ENCODE measurements around the gene SUCNR1.
"Not testable (repeated sequence)": the region's sequence is repeated elsewhere in the genome, so short reads cannot be mapped to it uniquely, and the experiment has no call there.

The SUCNR1 gene

DNA sequence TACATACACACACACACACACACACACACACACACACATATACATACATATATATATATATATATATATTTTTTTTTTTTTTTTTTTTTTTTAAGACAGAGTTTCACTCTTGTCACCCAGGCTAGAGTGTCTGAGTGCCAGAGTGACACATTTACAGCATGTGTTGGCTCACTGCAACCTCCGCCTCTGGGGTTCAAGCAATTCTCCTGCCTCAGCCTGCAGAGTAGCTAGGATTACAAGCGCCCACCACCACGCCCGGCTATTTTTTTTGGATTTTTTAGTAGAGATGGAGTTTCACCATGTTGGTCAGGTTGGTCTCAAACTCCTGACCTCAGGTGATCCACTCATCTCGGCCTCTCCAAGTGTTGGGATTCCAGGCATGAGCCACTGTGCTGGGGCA is 636 bp downstream of the SUCNR1 start:
- not testable (repeated sequence) for DNase-seq

DNA sequence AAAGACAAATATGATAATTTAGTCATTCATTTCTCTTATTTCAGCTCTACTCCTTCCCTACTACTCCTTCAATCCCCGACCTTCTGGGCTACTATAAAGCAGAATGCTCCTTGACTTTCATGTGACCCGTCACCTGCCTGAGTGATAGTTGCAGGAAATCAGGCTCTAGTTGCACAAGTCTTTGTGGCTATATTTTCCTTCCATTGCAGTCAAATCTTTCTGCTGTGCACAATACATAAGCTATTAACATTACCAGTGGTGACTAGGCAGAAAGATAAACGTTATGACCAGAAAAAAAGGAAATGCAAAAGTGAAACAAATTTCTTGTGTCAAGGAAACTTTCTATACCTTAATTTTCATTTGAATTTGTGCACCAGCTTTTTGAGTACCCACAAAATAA is 2.3 kb downstream of the SUCNR1 start:
- DNase-seq: no peak

DNA sequence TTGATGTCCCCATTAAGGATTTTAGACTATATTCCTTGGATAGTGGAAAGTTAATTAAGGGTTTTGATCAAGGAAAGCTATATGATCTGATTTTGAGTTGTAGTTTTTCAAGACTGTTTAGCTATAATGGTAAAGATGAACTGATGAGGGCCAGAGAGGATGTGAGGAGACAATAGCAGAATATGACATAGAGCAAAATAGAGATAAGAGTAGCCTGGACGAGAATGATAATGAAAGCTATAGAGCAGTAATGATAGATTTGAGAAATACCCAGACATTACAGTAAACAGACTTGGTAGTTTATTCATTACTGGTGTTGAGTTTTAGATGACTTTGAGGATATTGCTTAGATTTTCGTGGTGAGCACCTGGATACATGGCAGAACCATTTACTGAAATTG is 3.8 kb downstream of the SUCNR1 start:
- no peak for DNase-seq

DNA sequence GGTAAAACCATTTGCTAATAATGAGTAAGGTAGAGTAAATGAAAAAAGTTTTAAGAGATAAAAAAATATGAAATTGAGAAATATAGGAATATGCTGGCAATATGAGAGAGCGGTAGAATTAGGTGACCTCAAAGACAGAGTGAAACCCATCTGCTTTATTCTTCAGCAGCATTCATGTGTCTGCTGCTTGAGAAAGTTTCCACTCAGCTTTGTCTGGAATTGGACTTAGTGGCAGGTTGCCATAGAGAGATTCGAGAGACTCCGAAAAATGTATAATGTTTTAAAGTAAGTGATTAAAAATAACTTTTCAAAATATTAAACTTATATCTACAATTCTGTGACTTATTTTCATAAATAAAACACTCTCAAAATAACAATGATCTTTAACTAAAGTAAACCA is 5.0 kb downstream of the SUCNR1 start:
- DNase-seq: no peak

DNA sequence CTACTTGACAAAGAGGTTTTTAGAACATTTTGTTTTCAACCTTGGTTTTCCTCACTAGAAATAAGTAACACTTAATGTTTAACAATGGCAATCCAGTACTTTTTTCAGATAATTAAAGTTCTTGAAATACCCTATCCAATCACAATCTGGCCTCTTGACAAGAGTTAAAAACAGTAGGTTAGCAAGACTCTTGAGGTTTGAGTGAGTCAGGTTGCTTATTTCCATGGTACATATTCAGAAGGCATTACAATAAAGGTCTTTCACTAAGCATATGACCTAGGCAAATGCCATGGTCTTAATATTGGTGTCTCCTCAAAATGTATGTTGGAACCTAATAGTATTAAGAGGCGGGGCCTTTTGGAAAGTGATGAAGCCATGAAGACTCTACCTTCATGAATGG is 5.6 kb downstream of the SUCNR1 start:
- DNase-seq: no peak

DNA sequence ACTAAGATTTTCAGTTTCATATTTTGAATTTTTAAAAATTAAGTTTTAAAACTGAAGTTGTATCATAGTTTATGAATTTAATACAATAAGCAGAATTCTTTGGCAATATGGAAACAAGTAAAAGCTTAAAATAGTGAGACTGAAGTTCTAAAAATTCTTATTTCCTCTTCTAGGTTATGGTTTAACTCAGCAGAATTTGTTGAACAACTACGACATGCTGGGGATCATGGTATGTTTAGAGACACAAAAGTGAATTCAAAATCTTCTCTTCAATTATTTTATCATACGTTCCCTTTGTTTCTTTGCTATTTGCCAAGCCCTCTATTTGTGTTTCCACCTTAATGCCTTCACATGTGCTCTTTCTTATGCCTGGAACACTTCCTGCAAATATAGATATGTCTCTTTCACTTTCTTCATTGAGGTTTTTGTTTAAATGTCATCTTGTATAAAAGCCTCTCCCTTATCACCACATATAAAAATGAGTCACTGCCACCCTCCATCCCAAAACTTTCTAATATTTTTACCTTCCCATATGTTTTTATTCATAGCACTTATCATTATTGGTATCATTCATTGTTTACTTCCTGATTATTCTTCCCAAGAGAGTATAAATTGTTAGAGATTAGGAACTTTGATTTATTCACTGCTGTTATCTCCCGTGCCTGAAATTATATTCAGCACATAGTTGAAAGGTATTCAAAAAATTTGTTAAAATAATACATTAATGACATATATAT is 6.4 kb downstream of the SUCNR1 start:
- no peak for DNase-seq

DNA sequence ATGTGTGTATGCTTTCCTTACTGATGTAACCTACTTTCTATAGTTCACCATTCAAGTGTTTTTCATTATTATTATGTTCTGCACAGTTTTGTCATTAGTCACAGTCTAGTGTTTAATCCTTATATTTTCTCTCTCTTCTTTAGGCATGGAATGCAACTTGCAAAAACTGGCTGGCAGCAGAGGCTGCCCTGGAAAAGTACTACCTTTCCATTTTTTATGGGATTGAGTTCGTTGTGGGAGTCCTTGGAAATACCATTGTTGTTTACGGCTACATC is 6.9 kb downstream of the SUCNR1 start:
- DNase-seq: no peak

DNA sequence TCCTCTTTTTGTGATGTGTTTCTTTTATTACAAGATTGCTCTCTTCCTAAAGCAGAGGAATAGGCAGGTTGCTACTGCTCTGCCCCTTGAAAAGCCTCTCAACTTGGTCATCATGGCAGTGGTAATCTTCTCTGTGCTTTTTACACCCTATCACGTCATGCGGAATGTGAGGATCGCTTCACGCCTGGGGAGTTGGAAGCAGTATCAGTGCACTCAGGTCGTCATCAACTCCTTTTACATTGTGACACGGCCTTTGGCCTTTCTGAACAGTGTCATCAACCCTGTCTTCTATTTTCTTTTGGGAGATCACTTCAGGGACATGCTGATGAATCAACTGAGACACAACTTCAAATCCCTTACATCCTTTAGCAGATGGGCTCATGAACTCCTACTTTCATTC is 7.7 kb downstream of the SUCNR1 start:
- DNase-seq: no peak

DNA sequence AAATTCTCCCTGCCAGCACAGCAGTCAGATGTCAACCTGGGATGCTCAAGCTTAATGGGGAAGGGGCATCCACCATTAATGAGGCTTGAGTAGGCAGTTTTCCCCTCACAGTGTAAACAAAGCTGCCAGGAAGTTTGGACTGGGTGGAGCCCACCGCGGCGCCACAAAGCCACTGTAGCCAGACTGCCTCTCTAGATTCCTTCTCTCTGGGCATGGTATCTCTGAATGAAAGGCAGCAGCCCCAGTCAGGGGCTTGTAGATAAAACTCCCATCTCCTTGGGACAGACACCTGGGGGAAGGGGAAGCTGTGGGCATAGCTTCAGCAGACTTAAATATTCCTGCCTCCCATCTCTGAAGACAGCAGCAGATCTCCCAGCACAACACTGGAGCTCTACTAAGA is 12.0 kb downstream of the SUCNR1 start:
- DNase-seq: not testable (repeated sequence)

DNA sequence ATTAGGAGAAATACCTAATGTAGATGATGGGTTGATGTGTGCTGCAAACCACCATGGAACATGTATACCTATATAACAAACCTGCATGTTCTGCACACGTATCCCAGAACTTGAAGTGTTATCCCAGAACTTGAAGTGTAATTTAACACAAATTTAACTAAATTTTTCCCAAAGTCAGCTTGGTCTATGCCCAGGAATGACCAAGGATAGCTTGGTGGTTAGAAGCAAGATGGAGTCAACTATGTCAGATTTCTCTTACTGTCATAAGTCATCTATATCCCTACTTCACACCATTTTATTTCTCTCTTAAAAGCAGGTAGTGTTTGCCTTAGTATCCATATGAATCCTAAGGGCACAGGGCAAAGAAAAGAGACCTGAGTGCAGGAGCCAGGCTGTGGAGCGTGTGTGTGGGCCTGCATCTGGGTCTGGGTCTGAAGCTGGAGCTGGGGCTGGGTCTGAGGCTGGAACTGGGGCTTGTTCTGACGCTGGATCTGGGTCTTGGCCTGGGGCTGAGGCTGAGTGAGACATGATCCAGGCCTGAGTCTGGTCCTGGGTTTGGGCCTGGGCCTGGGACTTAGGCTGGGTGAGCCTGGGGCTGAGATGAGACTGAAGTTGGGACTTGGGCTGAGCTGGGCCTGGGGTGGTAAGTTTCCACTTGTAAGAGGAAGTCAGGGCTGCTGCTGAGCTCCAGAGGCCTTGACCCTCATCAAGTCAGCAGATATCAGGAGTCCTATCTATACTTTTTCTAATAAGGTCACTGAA is 14.2 kb downstream of the SUCNR1 start:
- not testable (repeated sequence) for DNase-seq

DNA sequence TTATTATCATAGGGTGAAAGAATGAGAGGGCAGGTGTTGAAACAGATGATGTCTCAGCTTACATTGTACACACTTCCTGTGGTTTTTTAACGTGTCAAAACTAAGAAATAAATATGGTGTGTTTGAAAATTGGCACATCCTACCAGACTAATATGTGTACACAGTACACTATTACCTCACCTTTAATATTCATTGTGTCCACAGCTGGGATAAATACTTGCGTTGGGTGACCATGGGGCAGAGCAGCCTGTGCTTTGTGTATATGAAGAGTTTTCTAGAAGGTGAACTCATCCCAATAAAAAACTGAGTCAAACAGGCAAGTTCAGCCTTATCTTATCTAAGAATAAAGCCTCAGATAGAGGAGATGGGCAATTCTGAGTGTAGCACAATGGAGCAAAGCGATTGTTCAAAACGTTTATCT is 17.3 kb downstream of the SUCNR1 start:
- no peak for DNase-seq

DNA sequence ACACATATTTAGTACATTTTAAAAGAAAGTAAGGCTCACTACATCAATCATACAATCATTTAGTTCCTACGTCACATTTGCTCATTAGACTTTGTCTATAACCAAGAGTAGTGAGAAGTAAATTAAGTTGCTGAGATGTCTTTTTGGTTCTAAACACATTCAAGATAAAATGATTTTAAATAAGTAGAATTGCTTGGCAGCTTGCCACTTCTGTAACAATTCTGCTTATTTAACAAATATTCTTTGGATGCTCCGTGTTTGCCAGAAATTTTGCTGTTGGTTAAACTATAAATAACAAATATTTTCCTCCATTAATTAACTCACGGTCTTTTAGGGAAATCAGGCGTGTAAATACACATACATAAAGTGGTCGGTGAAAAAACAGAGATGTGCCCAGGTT is 18.3 kb downstream of the SUCNR1 start:
- DNase-seq: no peak

DNA sequence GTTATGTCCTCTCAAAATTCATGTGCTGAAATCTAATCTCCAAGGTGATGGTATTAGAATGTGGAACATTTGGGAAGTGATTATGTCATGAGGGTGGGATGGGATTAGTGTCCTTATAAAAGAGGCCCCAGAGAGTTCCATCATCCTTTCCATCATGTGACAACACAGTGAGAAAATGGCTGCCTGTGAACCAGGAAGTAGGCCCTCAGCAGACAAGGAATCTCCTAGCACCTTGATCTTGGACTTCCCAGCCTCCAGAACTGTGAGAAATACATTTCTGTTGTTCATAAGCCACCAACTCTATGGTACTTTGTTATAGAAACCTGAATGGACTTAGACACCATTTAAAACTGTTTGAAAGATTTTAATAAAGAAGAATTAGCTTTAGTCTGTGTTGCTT is 20.8 kb downstream of the SUCNR1 start:
- no peak for DNase-seq

DNA sequence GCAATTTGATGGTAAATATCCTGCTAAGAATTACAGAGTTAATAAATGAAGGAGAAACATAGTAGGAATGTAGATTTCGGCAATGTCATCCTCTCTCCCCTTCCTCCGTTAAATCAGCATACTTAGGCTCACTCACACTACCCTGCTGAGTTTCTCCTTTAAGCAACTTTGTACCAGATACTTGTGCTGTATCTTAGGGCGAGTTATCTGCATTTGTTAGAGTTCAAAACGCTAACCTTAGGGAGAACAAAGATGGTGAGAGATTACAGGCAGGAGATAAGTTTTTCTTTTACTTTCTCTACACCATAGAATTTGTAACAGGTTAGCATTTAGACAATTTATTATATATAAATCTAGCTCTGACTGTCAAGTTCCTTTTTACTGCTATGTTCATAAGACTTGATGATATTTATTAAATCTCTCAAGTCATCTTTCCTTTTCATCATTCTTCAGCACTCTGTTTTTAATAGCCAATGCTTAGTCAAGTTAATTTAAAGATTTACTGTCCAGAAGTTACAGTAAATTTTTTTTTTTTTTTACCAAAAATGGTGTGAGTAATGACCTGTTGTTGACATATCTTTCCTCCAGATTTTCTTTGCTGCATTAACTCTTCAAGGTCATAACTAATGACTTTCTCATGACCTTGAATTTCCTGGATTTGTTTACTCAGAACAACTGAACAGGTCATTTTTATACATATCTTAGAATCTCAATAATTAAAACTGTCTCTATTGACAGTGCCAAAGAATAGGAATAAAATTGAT is 22.2 kb downstream of the SUCNR1 start:
- no peak for DNase-seq

DNA sequence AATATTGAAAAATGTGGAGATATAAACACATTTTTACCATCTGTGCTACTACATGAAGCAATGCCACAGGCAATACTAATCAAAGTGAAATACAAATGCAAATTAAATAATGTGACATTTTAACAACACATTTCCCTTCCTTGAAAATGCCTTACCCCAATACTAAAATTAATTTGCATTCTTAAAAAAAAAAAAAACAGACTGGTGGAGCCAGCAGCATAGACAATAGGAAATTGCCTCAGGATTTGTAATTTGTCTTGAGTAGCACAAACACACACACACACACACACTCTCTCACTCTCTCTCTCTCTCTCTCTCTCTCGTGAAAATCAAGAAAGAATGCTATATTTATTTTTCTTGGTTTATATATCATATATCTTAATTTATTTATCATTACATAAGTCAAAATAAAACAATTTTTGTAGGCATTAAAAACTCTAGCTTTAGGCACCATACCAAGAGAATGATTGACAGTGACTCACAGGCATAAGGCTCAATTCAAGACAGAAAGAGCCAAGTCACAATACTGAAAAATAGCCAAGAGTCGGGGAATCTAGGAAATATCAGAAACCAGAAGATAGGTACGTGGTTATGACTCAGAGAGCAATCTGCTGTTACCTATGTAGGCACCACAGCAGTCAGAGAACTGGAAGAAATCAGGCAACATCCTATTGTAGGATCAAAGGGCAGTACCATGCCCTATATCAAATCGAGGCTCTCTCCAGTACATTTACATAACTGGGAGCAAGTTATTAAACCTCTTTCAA is 23.0 kb downstream of the SUCNR1 start:
- DNase-seq: no peak

DNA sequence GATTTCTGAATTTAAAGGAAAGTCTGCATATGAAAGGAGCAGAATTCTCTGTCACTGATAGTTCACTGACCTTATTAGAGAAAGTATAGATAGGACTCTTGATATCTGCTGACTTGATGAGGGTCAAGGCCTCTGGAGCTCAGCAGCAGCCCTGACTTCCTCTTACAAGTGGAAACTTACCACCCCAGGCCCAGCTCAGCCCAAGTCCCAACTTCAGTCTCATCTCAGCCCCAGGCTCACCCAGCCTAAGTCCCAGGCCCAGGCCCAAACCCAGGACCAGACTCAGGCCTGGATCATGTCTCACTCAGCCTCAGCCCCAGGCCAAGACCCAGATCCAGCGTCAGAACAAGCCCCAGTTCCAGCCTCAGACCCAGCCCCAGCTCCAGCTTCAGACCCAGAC is 24.7 kb downstream of the SUCNR1 start:
- not testable (repeated sequence) for DNase-seq

DNA sequence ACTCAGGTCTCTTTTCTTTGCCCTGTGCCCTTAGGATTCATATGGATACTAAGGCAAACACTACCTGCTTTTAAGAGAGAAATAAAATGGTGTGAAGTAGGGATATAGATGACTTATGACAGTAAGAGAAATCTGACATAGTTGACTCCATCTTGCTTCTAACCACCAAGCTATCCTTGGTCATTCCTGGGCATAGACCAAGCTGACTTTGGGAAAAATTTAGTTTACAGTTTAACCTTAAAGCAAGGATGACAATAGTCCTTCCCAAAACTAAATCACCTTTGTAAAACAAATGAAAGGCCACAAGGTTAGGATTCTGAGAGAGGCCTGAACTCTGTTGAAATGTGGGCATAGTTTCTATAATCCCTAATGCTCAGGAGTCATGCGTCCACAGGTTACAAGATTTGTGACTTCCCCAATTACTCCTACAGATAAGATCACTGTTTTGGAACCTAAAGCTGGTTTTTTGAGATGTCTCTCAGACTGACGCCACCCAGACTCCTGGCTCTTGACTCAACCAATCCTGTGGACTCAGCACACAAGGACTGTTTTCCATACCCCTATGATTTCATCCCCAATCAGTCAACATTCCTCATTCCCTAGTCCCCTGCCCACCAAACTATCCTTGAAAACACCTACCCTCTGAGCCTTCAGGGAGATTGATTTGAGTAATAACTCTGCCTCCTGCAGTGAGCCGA is 25.3 kb downstream of the SUCNR1 start:
- DNase-seq: not testable (repeated sequence)

DNA sequence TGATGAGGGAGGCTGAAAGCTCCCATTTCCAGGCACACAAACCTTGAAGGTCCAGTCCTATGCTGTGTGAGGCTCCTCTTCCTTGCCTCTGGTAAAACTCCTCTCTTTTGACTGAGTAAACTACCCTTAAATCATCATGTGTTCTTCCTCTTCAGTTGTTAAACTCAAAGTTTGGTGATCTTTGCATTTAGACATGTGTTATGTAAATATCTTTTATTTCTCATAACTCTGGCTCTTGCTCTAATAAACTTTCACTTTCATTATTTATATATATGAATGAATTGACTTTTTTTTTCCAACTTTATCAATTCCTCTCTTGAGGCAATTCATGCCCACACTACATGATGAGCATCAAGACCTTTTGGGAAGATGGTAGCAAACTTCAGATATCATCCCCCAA is 26.6 kb downstream of the SUCNR1 start:
- no peak for DNase-seq

DNA sequence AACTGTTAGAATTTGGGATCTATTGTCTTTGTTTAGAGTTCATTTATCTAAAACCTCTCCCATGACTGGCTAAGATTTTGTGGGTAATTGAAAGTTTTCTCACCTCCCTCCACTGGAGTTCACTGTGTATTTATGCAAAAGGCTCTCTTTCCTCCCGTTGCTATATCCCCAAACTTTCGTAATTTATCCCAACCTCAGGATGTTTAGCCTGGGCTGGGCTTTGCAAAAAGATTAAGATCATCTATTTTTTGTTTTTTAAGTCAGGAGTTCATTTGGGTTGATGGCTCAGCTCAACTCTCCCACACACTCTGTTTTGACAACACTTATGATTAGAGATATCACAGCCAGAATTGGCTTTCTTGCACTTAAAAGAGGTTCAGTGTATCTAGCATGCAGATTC is 27.0 kb downstream of the SUCNR1 start:
- no peak for DNase-seq

DNA sequence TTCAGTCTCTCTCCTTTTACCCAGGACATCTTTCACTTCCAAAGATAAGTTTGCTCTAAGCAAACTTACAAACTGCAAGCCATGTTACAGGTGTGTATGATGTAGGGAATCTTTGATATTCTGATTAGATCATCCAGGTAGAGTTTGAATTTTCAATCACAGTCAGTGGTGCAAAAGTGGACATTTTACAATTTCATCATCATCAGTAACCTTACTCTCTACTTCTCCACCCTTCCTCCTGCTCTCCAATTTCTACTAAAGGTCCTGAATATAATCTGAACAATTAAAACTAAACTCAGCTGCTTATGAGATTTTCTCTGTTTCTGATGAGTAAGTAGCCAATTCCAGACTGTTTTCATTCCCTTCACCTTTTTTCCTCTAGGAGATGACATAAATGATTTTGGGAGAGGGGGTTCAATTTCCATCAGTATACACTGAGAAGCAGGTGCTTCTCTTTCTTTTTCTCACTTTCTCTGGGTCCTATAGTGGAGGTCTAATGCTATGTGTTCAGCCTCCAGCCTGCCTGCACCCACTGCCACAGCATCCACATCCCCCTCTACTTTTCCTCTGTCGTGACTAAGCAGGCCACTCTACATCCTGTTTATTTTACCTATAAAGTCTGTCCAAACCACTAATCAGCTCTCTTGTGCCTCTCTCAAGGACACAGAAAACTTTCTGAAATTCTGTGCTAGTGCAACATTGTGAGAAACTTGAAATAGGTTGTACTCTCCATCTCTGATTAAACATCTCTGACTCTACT is 27.6 kb downstream of the SUCNR1 start:
- DNase-seq: no peak

DNA sequence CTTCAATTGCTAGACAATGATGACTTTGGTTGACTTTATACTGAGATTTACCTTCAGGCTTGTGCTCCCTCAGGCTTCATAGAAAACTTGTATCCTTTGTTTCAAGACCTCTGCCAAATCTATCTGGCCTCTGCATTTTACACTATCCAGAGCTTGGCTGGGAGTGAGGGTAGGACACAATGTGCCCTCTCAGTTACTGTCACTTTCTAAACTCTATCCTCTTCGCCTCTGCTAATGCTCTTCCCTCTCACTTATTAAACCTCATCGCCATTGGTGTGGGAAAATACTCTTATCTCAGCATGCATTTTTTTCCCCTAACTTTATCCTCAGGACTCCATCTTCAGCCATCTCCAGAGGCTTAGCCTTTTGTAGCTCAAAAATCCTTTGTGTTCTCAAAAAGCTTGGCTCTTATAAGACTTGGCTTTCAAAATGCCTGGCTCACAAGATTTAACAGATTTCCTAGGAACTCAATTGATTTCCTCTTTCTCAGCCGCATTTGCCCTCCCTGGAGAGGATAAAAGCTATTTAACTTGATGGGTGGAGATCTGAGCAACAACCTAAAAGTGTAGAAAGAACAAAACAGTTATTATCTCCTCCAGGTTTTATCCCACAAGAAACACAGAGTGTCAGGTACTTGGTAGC is 28.3 kb downstream of the SUCNR1 start:
- DNase-seq: no peak

All from activated CD4-positive, alpha-beta T cell treated with anti-CD3 and anti-CD28 coated beads for 1 hour (primary cell).